ENCODE results near the gene B3GALT6. TPM values are rescaled to one million over a fixed set of nuclear protein-coding genes. Genes with fewer than 3 reads are reported as not detected.

The B3GALT6 gene
- total and polyA plus RNA-seq, 2 experiments from 2014 or later = 5.5 to 26.5 TPM

DNA sequence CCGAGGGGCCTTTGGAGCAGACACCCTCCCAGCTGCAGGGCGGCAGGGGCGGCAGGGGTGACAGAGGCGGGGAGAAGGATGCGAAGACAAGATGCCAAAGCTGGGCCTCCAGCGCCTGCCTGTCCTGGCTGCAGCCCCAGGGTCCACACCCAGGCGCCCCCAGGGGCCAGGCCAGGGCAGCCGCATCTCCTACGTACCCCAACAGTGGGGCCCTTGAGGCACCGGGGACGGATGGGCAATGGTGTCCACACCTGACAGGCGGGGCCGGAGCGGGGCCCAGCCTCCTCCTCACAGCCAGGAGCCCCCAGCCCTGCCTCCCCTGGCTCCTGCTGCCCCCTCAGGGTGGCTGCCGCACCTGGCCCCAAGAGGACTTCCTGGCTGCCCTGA, 7.2 kb downstream of the B3GALT6 start:
- ATAC-seq (peak; percentile 4; the same call in 2 of the 3 replicates), DNase-seq (ENCODE audit: low spot score) (no peak)
- Histone ChIP-seq H3K79me2 (replicated peaks; ENCODE audit: insufficient read depth) (0 out of 2 replicates have a peak, but pooled peaks cover under 1% of the 10 kb centered on the region), H3K9me2 (ENCODE audit: insufficient read depth) (no peaks in the 10 kb centered on the region), H3K4me1 (ENCODE audit: insufficient read depth) (no peaks in the 10 kb centered on the region), H3K4me3 (no peak overlapping the region), H4K20me1 (replicated peaks; ENCODE audit: insufficient read depth) (peaks cover under 1% of the 10 kb centered on the region; the same call in 1 of the 2 replicates), H3F3A (replicated peaks; ENCODE audit: low read depth) (no peaks in the 10 kb centered on the region), H3K4me2 (no peak overlapping the region), H2AFZ (no peak overlapping the region), H3K36me3 (ENCODE audit: insufficient read depth) (no peaks in the 10 kb centered on the region), H3K27me3 (ENCODE audit: insufficient read depth) (no peaks in the 10 kb centered on the region), H3K27ac (ENCODE audit: low read depth) (no peak overlapping the region)
- peaks cover 5% of the 10 kb centered on the region for H3K36me3 Mint-ChIP-seq (ENCODE audit: low read depth)
- TF ChIP-seq ZNF114 (CRISPR knock-in tag; IDR thresholded peaks at IDR 0.05) = no peak
- TF ChIP-seq, protein P1, sequence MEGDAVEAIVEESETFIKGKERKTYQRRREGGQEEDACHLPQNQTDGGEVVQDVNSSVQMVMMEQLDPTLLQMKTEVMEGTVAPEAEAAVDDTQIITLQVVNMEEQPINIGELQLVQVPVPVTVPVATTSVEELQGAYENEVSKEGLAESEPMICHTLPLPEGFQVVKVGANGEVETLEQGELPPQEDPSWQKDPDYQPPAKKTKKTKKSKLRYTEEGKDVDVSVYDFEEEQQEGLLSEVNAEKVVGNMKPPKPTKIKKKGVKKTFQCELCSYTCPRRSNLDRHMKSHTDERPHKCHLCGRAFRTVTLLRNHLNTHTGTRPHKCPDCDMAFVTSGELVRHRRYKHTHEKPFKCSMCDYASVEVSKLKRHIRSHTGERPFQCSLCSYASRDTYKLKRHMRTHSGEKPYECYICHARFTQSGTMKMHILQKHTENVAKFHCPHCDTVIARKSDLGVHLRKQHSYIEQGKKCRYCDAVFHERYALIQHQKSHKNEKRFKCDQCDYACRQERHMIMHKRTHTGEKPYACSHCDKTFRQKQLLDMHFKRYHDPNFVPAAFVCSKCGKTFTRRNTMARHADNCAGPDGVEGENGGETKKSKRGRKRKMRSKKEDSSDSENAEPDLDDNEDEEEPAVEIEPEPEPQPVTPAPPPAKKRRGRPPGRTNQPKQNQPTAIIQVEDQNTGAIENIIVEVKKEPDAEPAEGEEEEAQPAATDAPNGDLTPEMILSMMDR (conservative IDR thresholded peaks at IDR 0.05; ENCODE audit: low read depth in 2 of 2) = 0 out of 4 replicates have a peak, but pooled peaks of 1 of the 2 experiments have one; percentile 3
- TF ChIP-seq STAT1 (IDR thresholded peaks at IDR 0.05; ENCODE audit: unreplicated experiment) = no peak
- no peak for TF ChIP-seq ZNF331 (CRISPR knock-in tag; IDR thresholded peaks at IDR 0.05; ENCODE audit: low read depth)
- TF ChIP-seq, protein P2, sequence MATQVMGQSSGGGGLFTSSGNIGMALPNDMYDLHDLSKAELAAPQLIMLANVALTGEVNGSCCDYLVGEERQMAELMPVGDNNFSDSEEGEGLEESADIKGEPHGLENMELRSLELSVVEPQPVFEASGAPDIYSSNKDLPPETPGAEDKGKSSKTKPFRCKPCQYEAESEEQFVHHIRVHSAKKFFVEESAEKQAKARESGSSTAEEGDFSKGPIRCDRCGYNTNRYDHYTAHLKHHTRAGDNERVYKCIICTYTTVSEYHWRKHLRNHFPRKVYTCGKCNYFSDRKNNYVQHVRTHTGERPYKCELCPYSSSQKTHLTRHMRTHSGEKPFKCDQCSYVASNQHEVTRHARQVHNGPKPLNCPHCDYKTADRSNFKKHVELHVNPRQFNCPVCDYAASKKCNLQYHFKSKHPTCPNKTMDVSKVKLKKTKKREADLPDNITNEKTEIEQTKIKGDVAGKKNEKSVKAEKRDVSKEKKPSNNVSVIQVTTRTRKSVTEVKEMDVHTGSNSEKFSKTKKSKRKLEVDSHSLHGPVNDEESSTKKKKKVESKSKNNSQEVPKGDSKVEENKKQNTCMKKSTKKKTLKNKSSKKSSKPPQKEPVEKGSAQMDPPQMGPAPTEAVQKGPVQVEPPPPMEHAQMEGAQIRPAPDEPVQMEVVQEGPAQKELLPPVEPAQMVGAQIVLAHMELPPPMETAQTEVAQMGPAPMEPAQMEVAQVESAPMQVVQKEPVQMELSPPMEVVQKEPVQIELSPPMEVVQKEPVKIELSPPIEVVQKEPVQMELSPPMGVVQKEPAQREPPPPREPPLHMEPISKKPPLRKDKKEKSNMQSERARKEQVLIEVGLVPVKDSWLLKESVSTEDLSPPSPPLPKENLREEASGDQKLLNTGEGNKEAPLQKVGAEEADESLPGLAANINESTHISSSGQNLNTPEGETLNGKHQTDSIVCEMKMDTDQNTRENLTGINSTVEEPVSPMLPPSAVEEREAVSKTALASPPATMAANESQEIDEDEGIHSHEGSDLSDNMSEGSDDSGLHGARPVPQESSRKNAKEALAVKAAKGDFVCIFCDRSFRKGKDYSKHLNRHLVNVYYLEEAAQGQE (IDR thresholded peaks at IDR 0.05; ENCODE audit: unreplicated experiment) = no peak
- no peak for TF ChIP-seq NANOG (IDR thresholded peaks at IDR 0.05; ENCODE audit: borderline replicate concordance)
- H3K4me3 Mint-ChIP-seq = no peak overlapping the region
- peaks cover 1% of the 10 kb centered on the region; the same call in 1 of the 3 replicates for H3K9me3 Mint-ChIP-seq
- peaks cover 6% of the 10 kb centered on the region for H3K27me3 Mint-ChIP-seq (ENCODE audit: insufficient read depth, low read depth, poor library complexity)
- H3K27ac Mint-ChIP-seq = no peak overlapping the region
- peaks cover 3% of the 10 kb centered on the region; the same call in 1 of the 3 replicates for H3K4me1 Mint-ChIP-seq

DNA sequence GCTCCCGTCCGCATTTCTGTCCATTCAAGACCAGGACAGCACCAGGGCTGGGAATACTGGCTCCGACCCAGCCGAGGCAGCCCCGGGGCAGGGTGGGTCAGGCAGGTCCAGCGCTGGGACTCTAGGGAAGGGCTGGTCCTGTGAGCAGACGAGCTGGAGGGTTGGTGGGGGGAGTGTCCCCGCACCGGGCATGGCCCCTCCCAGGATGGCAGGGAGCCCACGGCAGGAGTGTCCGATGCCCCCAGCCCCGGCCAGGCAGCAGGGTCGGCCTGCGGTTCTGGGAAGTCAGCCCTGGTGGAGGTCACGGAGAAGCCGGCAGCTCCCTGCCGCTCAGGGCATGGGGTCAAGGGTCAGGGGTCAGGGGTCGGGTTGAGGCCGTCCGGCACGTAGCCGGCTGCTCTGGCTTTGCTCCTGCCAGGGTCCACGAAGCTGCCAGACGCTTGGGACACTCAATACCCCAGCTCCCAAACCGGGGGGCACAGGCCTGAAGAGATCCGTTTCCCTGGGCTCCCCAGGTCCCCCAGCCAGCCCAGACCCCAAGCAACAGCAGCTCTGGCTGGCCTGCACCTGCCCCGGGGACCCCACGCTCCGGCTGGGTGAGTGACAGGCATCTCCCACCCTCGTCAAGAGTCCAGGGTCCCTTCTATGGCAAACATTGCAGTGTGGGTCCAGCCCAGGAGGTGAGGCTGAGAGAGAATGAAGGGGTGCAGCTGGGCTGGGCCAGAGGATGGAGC, 7.7 kb downstream of the B3GALT6 start:
- Histone ChIP-seq H3F3A (replicated peaks; ENCODE audit: low read depth) (no peaks in the 10 kb centered on the region), H4K20me1 (replicated peaks; ENCODE audit: insufficient read depth) (no peaks in the 10 kb centered on the region), H3K27me3 (ENCODE audit: insufficient read depth) (no peaks in the 10 kb centered on the region), H3K36me3 (ENCODE audit: insufficient read depth) (no peaks in the 10 kb centered on the region), H2AFZ (no peak overlapping the region), H3K9me2 (ENCODE audit: insufficient read depth) (no peaks in the 10 kb centered on the region), H3K27ac (ENCODE audit: low read depth) (no peak overlapping the region), H3K4me3 (no peak overlapping the region), H3K4me2 (no peak overlapping the region), H3K4me1 (ENCODE audit: insufficient read depth) (no peaks in the 10 kb centered on the region), H3K79me2 (replicated peaks; ENCODE audit: insufficient read depth) (no peaks in the 10 kb centered on the region)
- TF ChIP-seq NANOG (IDR thresholded peaks at IDR 0.05; ENCODE audit: borderline replicate concordance) (no peak), JUNB (IDR thresholded peaks at IDR 0.05; ENCODE audit: unreplicated experiment) (no peak)
- TF ChIP-seq, protein P2 (IDR thresholded peaks at IDR 0.05; ENCODE audit: unreplicated experiment) = no peak
- no peaks in the 10 kb centered on the region; the same call in 2 of the 3 replicates for H3K36me3 Mint-ChIP-seq (ENCODE audit: low read depth)
- DNase-seq (ENCODE audit: low spot score) (no peak), ATAC-seq (no peak)
- H3K9me3 Mint-ChIP-seq = no peaks in the 10 kb centered on the region
- no peak overlapping the region for H3K27ac Mint-ChIP-seq
- H3K4me3 Mint-ChIP-seq = no peak overlapping the region
- no peaks in the 10 kb centered on the region for H3K4me1 Mint-ChIP-seq
- H3K27me3 Mint-ChIP-seq (ENCODE audit: insufficient read depth, low read depth, poor library complexity) = peaks cover 4% of the 10 kb centered on the region

All from GM23338 (cell line).